ENCODE data around the gene PFKL.
"Not testable (repeated sequence)": the region's sequence is repeated elsewhere in the genome, so short reads cannot be mapped to it uniquely, and the experiment has no call there.

PFKL gene

DNA sequence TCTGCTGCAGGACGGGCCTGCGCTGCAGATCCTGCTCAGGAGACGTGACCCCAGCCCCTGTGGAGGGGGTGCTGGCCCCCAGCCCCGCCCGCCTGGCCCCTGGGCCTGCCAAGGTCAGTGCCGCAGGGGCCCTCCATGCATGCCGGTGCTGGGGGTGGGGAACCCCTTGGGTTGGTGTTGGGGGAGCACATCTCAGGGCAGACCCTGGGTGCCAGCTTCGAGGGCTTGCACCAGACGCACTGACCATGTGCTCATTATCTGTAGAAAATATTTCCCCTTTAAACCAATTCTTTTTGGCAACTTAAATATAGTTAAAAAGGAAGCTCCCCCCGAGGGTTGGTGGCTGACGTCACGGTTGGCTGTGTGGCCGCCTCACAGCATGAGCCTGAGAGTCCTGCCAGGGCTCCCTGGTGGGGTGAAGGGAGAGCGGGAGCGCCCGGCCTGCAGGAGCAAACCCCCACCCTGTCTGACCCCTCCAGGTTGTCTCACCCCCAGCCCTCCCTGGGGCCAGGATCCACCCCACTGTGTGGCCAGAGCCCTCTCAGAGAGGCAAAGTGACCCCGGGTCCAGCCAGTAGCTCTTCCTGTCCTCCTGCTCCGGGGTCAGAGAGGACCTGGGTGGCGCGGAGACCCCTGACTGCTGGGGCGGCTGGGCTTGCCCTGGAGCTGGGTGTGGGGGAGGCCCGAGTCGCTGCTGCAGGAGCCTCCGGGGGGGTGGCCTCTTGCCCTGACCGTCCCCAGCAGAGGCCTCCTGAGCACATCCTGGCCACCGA, 5.3 kb upstream of the PFKL start:
- no peak for DNase-seq (ENCODE audit: low spot score)

DNA sequence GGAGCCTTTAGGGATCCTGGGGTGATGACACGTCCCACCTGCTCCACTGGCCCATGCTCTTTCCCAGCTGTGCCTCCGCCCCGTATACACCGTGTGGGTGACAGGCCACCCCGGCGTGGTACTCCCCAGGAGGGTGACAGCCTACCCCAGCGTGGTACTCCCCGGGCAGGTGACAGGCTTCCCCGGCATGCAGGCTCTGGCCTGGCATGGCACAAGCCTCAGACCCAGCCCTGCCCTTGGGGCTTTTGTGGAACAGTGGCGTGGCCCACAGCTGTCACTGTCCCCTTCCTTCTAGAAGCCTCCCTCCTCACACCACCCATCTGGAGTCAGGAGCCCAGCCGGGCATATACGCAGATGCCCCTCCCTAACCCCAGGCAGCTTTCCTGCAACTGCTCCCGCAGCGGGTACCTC, 4.7 kb upstream of the PFKL start:
- peak; percentile 32 for DNase-seq (ENCODE audit: low spot score)

DNA sequence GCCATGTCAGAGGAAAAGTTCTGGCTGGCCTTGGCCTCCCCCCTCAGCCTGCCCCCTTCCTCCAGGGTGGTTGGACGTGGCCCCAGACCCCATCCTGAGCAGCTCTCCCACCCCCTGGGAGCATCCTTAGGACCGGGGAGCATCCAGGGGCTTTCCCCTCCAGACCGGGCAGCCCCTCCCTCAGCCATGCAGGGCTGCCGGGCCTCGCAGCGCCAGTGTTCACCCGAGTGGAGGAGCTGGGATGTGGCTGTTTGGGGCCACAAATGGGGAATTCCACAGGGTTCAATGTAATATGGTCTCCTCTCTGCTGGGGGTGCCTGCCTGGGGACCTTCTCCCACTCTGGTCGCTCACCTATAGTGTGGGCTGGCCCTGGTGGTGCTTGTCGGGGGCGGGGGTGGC, 4.2 kb upstream of the PFKL start:
- no peak for DNase-seq (ENCODE audit: low spot score)

DNA sequence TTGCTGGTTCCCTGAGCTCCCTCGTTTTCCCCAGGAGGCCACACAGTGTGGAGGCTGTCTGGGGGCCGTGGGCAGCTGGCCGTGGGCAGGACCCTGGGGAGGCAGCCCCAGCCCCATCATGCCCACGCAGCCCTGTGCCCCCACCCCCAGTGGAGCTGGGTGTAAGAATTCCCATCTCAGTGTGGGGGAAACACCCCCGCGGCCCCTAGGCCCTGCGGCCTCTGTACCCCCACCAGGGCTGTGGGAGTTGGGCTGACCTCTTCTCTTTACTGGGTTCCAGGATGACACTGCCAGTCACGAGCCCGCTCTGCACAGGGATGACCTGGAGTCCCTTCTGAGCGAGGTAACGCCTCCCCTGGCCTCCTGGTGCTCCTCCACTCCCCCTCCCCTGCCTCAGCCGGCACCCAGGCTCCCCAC, 3.7 kb upstream of the PFKL start:
- DNase-seq (ENCODE audit: low spot score): no peak

DNA sequence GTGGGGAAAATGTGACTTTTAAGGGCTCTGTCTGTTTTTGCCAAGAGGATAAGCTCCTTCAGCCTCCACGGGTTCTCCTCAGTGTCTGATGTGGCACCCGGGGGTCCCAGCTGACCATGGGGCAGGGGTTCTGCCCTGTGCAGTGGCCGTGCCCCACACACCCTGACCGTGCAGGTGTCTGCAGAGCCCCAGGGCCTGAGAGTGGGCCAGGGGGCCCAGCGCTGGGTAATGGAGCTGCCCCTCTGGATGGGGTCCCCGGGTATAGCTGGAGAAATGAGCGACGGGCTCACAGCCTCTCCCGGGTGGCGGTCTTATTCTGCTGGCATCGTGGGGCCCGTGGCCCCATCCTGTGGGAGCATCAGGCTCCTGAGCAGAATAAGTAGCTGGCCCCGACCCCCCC, 2.9 kb upstream of the PFKL start:
- no peak for DNase-seq (ENCODE audit: low spot score)

DNA sequence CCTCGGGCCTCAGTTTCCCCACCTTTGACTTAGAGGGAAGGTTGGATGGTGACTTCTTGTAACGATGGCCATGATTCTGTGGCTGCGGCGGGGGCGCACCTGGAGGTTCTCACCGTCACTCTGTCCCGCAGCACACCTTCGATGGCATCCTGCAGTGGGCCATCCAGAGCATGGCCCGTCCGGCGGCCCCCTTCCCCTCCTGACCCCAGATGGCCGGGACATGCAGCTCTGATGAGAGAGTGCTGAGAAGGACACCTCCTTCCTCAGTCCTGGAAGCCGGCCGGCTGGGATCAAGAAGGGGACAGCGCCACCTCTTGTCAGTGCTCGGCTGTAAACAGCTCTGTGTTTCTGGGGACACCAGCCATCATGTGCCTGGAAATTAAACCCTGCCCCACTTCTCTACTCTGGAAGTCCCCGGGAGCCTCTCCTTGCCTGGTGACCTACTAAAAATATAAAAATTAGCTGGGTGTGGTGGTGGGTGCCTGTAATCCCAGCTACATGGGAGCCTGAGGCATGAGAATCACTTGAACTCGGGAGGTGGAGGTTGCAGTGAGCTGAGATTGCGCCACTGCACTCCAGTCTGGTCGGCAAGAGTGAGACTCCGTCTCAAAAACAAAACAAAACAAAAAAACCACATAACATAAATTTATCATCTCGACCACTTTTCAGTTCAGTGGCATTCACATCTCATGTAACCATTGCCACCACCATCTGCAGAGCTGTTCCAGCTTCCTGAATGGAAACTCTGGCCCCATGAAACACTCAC, 2.1 kb upstream of the PFKL start:
- peak; percentile 82 for DNase-seq (ENCODE audit: low spot score)

DNA sequence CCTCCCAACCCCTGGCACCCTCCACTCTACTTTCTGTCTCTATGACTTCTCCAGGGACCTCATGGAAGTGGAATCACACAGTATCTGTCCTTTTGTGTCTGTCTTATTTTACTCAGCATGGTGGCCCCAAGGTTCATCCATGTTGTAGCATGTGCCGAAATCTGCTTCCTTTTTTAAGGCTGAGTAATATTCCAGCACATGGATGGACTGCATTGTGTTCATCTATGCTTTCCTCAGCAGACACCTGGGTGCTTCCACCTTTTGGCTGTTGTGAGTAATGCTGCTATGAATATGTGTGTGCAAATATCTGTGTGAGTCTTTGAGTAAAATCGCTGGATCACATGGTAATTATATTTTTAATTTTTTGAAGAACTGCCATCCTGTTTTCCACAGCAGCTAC, 1.6 kb upstream of the PFKL start:
- peak; percentile 64 for DNase-seq (ENCODE audit: low spot score)

DNA sequence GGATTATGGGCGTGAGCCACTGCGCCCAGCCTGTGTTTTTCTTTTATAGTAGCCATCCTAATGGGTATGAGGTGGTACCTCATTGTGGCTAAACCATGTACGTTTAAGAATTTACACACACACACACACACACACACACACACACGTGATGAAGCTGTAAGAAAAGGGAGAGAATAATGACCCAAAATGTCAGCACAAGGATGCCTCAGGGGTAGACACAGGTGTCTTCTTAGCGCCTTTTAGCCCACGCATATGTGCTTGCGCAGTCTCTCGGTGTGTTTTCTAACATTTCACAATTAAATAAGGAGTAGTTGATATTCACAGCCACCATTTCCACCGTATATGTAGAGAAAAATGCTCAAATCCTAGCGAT, 782 bp upstream of the PFKL start:
- no peak for DNase-seq (ENCODE audit: low spot score)

DNA sequence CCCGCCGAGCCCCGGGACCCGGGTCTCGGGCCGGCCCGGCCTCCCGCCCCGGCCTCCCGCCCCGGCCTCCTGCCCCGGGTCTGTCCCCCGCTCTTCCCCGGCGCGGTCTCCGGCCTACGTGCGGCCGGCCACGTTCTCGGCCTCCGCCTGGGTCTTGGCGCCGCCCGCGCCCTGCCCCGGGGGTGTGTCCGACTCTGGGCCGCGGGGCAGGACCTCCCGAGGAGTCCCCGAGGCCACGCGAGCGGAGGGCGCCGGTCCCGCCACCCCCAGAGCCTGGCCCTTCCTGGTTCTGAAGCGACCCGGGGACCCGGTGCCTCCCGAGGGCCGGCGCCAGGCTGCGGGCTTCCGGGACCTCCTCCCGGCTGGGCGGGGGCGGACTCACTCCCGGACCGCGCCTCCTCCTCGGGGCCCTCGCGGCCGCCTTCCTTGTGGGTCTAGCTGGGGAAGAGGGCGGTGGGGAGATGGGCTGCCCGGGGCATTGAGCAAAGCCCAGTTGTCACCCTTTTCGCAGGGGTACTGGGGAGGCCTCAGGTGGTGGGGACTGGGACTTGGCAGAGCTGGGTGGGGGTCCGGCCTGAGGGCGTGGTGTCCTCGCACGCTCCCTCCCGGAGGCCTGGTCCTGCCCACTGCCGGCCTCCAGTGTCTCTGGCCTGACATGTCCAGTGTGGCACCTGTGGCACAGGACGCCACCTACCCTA, 558 bp downstream of the PFKL start:
- DNase-seq (ENCODE audit: low spot score): peak; percentile 52

DNA sequence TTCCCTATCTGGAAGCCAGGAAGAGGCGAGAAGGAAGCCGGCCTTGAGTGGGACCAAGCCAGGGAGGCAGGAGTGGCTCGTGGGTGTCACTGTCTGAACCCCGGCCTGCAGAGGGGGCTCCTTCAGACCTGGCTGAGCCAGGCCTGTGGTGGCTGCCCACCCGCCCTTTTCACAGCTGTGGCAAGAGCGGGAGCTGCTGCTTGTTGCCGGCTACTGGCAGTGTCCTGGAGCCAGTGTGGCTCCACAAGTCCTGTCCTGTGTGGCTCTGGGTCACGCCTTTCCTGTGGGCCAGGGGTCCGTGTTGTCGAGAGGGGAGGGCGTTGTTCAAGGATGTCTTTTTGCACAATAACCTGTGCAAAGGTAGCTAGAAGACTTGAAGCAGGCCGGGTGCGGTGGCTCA, 1.3 kb downstream of the PFKL start:
- DNase-seq (ENCODE audit: low spot score): no peak

DNA sequence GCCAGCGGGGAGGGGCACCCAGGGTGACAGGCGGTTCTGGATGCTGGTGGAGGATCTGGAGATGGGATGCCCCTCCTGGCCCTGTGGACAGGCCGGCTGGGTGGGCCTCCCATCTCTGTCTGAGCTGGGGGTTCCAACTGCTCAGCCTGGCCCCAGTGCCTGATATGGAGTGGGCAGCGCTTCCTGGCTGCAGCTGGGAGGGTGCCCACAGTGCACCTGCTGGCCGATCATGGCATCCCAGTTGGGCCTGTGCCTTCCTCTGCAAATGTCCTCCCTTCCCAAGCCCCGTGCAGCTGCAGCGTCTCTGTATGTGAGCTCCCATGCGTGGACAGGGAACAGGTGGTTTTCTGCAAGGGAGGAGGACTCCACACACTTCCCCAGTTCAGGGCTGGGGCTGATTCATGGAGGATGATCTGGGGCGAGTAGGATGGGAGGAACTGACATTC, 2.1 kb downstream of the PFKL start:
- DNase-seq (ENCODE audit: low spot score): no peak

DNA sequence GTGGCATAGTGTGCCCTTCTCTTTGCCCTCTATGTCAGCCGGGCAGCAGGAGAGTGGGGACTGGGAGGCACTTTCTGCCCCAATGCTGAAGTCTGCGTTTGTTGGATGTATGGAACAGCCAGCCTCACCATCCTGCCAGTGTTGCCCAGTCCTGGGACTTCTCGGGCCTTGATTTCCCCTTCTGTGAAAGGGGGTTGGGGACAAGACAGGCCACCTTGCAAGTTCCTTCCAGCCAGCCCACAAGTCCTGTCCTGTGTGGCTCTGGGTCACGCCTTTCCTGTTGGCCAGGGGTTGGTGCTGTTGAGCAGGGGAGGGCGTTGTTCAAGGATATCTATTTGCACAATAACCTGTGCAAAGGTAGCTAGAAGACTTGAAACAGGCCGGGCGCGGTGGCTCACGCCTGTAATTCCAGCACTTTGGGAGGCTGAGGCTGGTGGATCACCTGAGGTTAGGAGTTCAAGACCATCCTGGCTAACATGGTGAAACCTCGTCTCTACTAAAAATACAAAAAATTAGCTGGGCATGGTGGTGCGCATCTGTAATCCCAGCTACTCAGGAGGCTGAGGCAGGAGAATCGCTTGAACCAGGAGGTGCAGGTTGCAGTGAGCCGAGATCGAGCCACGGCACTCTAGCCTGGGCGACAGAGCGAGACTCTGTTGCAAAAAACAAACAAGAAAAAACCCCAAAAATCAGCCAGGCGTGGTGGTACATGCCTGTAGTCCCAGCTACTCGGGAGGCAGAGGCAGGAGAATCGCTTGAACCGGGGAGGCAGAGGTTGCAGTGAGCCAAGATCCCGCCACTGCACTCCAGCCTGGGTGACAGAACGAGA, 2.9 kb downstream of the PFKL start:
- not testable (repeated sequence) for DNase-seq (ENCODE audit: low spot score)

DNA sequence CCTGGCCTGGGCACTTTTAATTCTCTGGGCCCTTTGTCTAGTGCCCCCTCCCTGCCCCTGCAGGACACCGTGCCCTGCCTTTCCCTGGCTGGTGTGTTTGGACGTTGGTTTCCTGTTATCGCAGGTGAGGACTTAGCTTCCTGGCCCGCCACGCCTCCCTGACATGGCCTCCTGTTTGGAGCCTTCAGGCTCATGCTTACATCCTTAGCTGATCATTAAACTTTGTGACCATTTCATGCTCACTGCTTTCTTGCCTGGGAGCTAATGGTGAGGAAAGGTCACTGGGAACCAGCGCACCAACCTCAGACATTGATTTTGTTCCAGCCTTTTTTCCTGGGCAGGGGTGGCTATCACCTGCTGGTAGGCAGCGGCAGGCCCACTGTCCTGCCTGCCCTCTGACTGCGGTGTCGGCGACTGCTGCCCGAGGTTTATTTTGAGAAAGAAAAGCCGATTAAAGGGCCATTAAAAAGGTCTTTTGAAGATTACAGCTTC, 3.7 kb downstream of the PFKL start:
- no peak for DNase-seq (ENCODE audit: low spot score)

DNA sequence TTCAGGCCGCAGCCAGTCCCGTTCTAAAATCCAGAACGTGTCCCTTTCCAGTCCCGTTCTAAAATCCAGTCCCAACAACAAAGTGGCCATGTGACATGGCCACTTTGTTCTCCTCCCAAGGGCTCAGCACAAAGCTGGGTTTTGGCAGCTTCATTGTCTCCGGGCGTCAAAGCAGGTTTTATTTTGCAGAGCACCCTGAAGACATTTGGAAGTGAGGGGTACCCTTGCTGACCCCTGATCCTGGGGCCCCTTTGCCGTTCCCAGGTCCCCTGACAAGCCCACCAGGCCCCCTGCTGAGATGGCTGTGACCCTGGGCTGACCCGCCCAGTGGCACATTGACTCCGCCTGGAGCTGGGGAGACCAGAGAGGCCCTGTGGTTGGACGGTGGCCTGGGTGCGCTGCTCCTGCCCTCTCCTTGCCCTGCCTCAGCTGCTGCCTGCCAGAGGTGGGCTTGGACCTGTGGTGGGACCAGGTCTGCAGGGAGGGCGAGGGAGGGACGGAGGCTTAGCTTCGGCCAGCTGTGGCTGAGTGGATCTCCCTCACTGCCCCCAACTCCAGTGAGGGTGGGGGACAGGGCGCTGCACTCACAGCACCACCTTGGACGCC, 4.3 kb downstream of the PFKL start:
- no peak for DNase-seq (ENCODE audit: low spot score)

DNA sequence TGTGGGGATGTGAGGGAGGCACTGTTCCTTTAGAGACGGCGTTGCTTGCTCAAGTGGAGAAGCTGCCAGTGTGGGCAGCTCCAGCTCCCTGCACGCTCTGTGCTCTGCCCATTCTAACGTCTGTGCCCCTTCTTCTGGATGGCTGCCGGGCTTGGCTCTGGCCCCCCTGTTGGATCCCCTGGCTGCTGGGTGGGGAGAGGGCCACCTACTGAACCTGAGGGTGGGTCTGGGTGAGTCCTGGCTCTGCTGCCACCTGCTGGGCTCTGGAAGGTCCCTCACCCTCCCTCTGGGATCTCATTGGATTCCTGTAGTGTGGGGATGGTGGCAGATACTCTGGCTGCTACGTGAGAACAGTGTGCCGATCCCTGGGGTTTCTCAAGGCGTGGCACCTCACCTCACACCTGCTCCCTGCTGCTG, 5.0 kb downstream of the PFKL start:
- peak; percentile 70 for DNase-seq (ENCODE audit: low spot score)

DNA sequence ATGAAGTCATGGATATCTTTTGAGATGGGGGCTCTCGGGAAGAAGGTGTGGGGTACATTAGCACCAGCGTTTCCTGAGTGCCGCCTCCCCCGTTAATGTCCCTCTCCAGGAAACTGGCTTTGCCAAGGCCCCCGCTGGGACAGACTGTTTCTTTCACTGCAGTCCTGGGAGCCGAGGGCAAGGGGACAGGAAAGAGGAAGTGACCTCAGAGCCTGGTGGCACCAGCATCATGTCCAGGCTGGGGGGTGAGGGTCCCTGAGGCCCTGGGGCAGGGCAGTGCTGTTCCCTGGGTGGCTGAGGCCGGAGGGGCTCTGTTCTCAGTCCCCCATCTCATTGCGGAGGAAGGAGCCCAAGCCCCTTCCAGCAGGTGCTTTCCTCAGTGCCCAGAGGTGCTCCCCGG, 5.8 kb downstream of the PFKL start:
- no peak for DNase-seq (ENCODE audit: low spot score)

DNA sequence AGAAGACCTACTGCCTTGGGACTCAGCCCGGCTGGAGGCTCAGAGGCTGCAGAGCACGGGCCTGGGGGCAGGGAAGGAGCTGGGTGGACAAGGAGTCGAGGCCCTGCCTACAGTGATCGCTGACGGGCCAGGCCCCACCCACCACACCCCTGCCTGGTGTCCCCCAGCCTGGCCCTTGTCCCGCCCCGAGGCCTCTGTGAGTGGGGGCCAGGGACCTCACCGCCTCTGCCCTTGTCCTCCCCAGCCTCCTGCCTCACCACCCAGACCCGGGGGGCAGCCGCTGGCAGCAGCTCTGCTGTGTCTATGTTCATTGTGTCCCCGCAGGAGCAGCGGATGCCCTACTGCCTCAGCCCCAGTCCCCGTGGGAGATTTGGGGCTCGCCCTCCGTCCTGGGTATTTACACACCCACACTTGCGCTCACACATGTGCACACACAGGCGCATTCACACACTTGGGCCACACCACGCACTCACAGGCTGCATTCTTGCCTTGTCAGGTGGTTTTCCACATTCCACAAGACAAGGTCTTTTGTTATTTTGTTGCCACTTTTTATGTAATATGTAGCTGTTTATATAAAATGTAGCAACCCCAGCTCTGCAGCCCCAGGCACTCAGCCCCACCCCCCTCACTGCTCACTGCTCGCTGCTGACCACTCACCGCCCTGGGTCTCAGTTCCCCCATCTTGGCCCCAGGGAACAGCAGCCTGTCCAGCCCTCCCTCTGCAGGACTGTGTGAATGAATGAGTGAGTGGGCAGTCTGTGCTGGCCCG, 7.3 kb downstream of the PFKL start:
- no peak for DNase-seq (ENCODE audit: low spot score)

DNA sequence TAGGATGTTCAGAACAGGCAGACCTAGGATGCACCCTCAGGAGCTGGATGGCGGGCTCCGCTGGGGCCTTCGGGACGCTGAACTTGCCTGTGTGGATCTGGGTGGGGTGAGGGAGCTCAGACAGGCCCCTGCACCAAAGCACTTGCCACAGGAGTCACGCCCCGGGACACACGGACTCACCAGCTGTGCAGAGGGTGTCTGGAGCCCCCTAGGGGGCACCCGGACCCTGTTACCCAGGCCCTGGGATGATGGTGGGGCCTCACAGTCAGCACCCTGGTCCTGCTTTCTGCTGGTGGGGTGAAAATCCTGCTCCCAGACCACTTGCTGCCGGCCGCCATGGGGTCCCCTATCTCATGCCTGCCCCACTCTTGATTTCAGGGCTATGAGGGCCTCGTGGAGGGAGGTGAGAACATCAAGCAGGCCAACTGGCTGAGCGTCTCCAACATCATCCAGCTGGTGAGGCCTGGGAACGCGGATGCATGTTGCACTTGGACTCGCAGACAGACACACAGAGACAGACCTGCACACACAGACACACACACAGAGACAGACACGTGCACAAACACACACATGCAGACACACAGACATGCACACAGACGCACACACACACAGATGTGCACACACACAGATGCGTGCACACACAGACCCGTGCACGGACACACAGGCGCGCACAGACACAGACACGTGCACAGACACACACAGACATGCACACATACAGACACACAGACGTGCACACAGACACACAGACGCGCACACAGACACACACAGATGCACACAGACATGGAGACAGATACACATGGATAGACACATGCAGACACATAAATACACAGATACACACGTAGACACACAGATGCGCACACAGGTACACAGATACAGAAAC, 11.0 kb downstream of the PFKL start:
- DNase-seq (ENCODE audit: low spot score): peak; percentile 62

DNA sequence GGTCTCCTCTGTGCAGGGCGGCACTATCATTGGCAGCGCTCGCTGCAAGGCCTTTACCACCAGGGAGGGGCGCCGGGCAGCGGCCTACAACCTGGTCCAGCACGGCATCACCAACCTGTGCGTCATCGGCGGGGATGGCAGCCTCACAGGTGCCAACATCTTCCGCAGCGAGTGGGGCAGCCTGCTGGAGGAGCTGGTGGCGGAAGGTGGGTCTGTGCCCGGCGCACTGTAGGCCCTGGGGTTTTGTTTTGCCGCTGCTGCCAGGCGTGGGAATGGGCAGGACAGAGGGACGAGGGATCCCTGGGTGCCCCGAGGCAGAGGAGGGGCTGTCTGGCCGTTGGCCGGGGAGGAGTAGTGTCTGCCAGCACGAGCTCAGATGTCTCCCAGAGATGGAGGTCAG, 12.2 kb downstream of the PFKL start:
- no peak for DNase-seq (ENCODE audit: low spot score)

DNA sequence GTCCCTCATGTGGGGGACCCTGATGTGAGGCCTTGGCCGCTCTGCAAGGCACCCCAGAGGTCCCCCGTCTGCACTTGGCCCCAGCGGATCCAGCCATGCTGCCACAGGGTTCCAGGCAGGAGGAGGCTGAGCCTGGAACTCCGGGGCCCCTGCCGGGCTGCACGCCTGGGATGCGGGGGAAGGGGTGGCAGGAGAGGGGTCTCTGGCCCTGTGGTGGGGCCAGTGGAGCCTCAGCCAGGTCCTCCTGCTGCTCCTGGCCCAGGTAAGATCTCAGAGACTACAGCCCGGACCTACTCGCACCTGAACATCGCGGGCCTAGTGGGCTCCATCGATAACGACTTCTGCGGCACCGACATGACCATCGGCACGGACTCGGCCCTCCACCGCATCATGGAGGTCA, 12.9 kb downstream of the PFKL start:
- DNase-seq (ENCODE audit: low spot score): no peak
